ENCODE results near the gene KCNQ2. TPM values are rescaled to one million over a fixed set of nuclear protein-coding genes. Genes with fewer than 3 reads are reported as not detected.
"Not testable (repeated sequence)": the region's sequence is repeated elsewhere in the genome, so short reads cannot be mapped to it uniquely, and the experiment has no call there.

The KCNQ2 gene
- polyA plus RNA-seq, 5 donors = 7.9 to 25.2 (median 12.4) TPM

DNA sequence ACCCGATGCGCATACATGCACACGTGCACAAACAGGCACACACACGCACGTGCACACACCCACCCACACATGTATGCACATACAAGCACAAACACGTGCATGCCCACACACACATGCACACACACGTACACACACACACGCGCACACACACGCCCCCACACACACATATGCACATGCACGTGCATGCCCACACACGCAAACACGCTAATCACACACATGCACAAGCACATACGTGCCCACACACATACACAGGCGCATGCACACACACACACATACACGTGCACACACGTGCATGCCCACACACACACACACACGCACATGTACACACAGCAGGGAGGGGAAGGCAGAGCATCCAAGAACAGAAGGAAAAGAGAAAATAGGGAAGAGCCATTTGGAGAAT, 84.5 kb downstream of the KCNQ2 start:
- no peak for DNase-seq

DNA sequence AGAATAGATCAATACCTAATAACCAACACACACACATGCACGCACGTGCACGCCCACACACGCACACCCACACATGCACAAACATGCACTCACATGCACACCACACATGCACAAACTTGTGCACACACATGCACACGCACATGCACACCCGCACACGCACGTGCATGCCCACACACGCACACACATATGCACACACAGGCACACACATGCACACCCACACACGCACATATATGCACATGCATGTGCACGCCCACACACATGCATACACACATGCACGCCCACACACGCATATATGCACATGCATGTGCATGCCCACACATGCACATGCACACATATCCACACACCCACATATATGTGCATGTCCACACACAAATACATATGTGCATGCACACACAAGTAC, 85.1 kb downstream of the KCNQ2 start:
- DNase-seq = no peak

DNA sequence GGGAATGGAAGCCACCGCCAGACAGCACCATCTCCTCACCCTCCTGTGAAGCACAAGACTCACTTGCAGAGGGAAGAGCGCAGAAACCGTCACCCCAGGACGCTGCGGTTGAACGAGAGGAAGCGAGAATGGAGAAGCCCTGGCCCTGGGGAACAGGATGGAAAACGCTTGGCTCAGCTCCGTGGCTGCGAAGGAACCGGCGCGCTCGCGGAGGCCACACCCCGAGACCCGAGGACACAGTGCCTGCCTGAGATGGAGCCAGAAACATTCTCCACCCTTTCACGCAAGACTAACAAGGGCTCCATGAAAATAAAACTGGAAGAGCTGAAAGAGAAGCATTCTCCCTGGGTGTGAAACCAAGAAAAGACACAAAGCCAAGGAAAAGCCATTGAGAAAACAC, 86.0 kb downstream of the KCNQ2 start:
- DNase-seq = no peak

DNA sequence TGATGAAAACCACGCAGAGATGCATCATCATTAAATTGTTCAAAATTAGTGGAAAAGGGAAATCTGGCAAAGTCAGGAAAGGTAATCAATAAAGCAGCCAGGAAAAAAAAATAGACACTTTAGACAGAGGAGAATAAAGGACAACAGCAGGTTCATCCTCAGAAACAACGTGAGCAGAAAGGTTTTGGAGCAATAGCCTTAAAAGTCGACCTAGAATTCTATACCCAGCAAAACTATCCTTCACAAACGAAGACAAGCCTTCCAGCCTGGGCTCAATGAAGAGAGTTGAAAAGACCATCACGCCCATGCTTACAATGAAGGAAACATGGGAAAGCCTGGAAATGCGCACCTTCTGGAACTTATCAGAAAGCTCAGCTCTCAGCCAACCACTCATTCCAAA, 86.6 kb downstream of the KCNQ2 start:
- DNase-seq = no peak

GRCh38 chr20:63384336-63384735, 88.1 kb downstream of the KCNQ2 start:
- no peak for DNase-seq

GRCh38 chr20:63383556-63383955, 88.9 kb downstream of the KCNQ2 start:
- DNase-seq = no peak

- no peak for DNase-seq
Observed at GRCh38 chr20:63382551-63383300, 89.7 kb downstream of the KCNQ2 start.

GRCh38 chr20:63381781-63382431, 90.5 kb downstream of the KCNQ2 start:
- DNase-seq = no peak

DNA sequence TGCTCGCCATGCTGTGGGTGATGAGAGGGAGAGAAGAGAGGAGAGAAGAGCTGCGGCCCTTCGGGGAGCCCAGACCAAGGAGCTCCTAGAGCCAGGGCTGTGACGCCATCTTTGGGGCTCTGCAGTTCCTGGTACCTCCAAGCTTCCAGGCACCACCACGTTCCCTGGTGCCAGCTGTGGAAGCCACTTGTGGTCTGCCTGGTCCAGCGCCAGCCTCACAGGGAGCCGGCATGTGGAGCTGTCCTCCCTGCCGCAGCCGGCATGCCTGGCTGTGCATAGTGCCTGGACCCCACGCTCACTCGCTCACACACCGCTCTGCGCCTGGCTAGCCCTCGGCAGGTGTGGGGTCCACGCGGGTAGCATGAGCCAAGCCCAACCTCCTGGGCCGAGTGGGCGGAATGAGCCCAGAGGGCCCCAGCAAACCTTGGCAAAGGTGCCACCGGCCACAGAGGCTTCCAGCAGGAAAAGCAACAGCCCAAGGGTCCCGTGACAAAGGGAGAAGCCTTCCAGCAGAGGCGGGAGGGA, 92.0 kb downstream of the KCNQ2 start:
- DNase-seq = no peak

DNA sequence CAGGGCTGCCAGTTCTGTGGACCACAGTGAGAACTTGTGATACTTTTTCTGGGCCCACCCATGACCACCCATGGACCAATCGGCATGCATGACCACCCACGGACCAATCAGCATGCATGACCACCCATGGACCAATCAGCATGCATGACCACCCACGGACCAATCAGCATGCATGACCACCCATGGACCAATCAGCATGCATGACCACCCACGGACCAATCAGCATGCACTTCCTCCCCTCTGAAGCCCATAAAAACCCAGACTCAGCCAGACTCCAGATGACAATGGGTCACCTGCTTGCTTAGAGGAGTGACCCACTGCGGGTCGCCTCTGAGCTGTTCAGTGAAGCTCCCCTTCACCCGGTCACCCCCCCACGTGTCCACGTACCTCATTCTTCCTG, 92.6 kb downstream of the KCNQ2 start:
- DNase-seq = not testable (repeated sequence)

DNA sequence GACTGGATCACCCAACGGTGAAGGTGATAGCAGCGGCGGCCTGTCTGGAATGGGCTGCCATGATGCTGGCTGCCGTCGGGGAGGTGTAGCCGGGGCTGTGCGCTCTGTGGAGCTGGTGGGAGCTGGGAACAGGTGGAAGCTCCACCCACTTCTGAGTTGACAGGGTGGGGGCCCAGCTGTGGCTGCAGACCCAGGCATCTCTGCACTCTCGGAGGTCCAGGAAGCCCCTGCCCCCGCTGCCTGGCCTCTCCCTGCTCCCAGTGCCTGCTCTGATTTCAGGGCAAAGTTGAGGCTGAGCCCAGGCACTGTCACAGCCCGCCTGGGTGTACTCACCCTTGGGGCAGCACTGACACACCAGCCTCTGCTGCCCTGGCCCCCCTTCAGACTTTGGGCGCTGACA, 93.2 kb downstream of the KCNQ2 start:
- DNase-seq = no peak

DNA sequence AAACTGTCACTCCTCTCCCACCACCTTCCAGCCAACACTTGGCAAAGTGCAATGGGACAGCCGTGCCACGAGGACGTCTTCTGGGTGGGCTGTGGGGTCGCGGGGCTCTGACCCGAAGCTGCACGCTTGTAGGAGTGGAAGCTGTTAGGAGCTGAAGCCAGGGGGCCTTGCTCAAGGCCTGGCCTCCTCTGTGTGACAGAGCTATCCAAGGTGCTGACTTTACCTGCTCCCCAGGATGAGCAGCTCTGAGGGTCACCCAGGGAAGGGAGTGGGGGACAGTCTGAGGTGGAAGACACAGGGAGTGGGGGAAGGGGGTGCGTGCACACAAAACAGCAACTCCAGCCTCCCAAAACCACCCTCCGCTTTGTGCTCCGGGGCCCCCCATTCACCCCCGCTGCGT, 93.8 kb downstream of the KCNQ2 start:
- DNase-seq = no peak

DNA sequence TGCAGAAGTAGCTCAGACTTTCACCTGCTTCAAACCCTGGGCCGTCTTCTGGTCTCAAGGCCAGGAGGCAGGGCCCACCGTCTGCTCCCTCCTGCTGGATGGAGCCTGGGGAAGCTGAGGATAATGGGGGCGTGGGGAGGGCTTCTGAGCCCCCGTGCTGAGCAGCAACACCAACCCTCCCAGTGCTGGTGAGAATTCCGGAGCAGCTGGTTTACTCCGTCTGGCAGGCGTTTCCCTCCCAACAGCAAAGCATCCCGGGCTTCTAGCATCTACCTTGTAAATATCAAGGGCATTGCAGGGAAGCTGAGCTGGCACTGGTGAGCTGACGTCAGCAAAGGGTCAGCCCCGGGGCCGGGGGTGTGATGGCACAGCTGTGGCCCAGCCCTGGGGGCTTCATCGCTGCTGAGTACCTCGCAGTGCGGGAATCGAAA, 94.5 kb downstream of the KCNQ2 start:
- no peak for DNase-seq

- no peak for DNase-seq
Observed at GRCh38 chr20:63377256-63377941, 95.1 kb downstream of the KCNQ2 start.

GRCh38 chr20:63376283-63377250, 95.9 kb downstream of the KCNQ2 start:
- no peak for DNase-seq

GRCh38 chr20:63375438-63375837, 97.0 kb downstream of the KCNQ2 start:
- no peak for DNase-seq

DNA sequence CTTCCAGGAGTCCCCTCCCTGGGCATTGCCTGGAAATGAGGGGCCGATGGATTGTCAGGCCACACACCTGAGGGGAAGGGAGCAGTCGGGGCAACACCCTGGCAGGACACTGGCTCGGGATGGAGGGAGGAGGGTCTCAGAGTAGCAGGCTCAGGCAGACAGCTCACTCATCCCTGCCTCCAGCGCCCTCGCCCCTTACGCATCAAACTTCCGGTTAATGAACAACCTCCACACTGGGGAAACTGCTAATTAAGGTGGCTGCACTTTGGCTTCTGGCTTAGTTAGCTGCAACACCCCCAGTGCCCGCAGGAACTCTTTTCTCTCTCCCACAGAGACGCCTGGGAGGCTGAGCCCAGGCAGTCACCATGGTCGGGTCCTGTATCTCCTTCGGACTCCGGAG, 98.0 kb downstream of the KCNQ2 start:
- DNase-seq = no peak

GRCh38 chr20:63373996-63374395, 98.5 kb downstream of the KCNQ2 start:
- no peak for DNase-seq

DNA sequence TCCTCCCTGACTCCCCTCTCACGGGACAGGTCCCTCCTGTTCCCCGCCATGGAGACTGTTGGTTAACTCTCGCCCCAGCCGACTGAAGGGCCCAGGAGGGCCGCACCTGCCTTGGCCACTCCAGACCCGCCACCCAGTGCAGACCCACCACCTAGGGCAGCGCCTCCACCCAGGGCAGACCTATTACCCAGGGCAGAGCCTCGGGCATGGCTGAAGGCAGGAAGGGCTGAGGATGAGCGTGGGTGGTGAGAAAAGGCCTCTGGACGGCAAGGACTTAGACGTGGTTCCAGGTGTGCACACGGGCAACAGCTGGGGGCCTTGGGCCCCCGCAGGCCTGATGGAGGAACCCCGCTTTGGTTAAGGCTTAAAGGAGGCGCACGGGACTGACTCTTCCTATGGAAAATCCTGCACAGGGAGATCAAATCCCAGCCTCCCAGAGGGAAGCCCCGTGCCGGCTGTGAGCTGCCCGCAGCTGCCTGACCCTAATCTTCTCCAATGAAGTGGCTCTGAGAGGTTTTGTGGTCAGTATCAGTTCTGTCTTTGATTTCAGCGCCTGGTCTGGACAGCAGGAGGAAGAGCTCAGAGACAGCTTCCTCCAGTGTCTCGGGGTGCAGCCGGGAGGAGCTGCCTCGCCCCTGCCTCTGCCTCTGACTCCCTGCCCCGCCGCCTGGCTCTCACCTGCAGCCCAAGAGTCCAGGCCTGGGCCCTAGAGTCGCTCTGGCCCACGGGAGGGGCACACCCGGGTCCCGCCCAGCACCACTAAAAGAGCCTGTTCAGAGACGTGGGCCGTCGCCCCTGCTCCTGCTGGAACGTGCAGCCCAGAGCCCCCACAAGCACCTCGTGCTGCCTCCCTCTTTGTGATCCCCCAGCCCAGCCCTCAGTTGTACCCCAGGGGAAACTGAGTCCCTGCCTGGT, 99.2 kb downstream of the KCNQ2 start:
- DNase-seq = no peak

DNA sequence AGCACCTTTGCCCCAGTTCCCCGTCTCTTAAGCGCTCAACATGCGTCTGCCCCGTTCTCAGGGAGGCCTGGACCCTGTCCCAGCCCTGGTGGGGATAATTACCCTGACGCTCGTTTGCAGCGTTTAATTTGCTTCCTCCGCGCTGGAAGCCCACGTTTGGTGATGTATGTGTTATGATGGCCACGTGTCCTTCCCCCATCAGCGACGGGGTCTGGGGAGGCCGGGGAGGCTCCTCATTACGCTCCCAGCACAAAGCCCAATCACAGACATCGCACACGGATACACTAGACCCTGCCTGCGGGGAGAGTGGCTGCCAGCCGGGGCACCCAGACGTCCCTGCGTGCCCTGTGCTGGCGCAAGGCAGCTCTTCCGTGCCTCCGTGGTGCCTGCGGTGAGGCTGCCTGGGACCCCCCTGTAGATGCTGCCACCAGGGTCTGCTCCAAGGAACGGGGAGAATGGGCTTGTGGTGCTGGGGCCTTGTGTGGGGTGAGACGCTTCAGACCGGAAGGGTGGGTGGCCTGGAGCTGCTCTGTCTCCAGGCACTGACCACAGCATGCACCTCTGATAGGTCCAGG, 101.1 kb downstream of the KCNQ2 start:
- DNase-seq = no peak

Measured in right lung (tissue), 5 donors.